HEK293 (cell line): ENCODE results near the gene CST9L.

Experiments used
- CTCF ChIP-seq: fragments of 450-650 bp; formaldehyde crosslinking; IDR thresholded peaks from 2 replicates; pipeline ENCODE4 v1.5.1; 2016; ENCODE audit warnings: missing biosample characterization, missing genetic modification characterization
- HOXA7 ChIP-seq: sonication (generic); formaldehyde crosslinking; IDR thresholded peaks from 2 replicates; pipeline ENCODE4 v1.8.1; 2022; ENCODE audit warnings: missing genetic modification reagents, borderline replicate concordance
- PRDM1 ChIP-seq: fragments of 450-650 bp; formaldehyde crosslinking; IDR thresholded peaks from 2 replicates; pipeline ENCODE4; 2016; ENCODE audit warnings: missing biosample characterization, missing genetic modification characterization
- PRDM4 ChIP-seq: fragments of 450-650 bp; formaldehyde crosslinking; IDR thresholded peaks from 2 replicates; pipeline ENCODE4 v1.5.1; 2017; ENCODE audit warnings: missing biosample characterization, missing genetic modification characterization
- REST ChIP-seq: fragments of 450-650 bp; formaldehyde crosslinking; IDR thresholded peaks from 2 replicates; pipeline ENCODE4 v1.5.1; 2016; ENCODE audit warnings: missing biosample characterization, missing genetic modification characterization
- ZBTB17 ChIP-seq: fragments of 450-650 bp; formaldehyde crosslinking; IDR thresholded peaks from 2 replicates; pipeline ENCODE4 v1.5.1; 2016; ENCODE audit warnings: missing biosample characterization, missing genetic modification characterization
- ZNF10 ChIP-seq: fragments of 450-650 bp; formaldehyde crosslinking; IDR thresholded peaks from 2 replicates; pipeline ENCODE4 v1.5.1; 2017; ENCODE audit warnings: missing biosample characterization, missing genetic modification characterization
- ZNF155 ChIP-seq: fragments of 450-650 bp; formaldehyde crosslinking; IDR thresholded peaks from 2 replicates; pipeline ENCODE4 v1.5.1; 2016; ENCODE audit warnings: missing biosample characterization, missing genetic modification characterization
- ZNF341 ChIP-seq: fragments of 450-650 bp; formaldehyde crosslinking; IDR thresholded peaks from 2 replicates; pipeline ENCODE4; 2016; ENCODE audit warnings: low read depth, missing biosample characterization, missing genetic modification characterization
- ZNF423 ChIP-seq: fragments of 450-650 bp; formaldehyde crosslinking; IDR thresholded peaks from 2 replicates; pipeline ENCODE4 v1.5.1; 2016; ENCODE audit warnings: missing biosample characterization, missing genetic modification characterization
- ZNF707 ChIP-seq: fragments of 450-650 bp; formaldehyde crosslinking; IDR thresholded peaks from 2 replicates; pipeline ENCODE4 v1.5.1; 2016; ENCODE audit warnings: missing biosample characterization, missing genetic modification characterization

GRCh38 chr20:23524146-23524545 is 44.1 kb downstream of the CST9L start:
- TF ChIP-seq ZNF341 (tag by site-specific recombination) (no peak), PRDM1 (tag by site-specific recombination) (no peak), ZNF155 (tag by site-specific recombination) (no peak), ZNF10 (no peak), ZNF707 (tag by site-specific recombination) (no peak), CTCF (tag by site-specific recombination) (no peak), ZBTB17 (tag by site-specific recombination) (no peak), PRDM4 (no peak), ZNF423 (no peak), HOXA7 (CRISPR knock-in tag) (no peak), REST (no peak)
